ENCODE data around the gene CALHM5. TPM values are rescaled to one million over a fixed set of nuclear protein-coding genes. Genes with fewer than 3 reads are reported as not detected.

Gene CALHM5
- total RNA-seq, 4 donors from 2014 or later: 1.8 to 2.9 (median 2.4) TPM

DNA sequence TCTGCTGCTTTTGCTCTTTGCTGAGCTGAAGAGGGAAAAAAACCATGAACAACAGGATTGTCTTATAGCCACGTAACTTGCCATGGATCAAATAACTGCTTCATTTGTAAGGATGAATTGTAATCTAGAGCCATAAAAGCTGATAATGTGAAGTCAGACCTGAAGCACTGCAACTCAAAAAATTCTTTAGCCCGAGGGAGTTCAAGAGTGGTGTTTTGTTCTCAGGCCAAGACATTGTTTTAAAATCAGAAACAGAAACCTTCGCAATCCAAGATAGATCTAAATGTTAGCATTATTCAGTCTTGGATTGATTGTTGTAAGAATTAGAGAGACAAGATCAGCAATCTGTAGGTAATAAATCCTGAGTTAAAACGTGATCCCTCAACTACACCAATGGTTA is 34.2 kb downstream of the CALHM5 start, which contains the start of gene TRAPPC3L:
Gene TRAPPC3L (minus strand): TSS at position 34 of the 400 bp plus-strand sequence. CDS start 170 bp downstream, outside the sequence.
- no peak for TF ChIP-seq POLR2A (IDR thresholded peaks at IDR 0.05)
- TF ChIP-seq, protein P1, sequence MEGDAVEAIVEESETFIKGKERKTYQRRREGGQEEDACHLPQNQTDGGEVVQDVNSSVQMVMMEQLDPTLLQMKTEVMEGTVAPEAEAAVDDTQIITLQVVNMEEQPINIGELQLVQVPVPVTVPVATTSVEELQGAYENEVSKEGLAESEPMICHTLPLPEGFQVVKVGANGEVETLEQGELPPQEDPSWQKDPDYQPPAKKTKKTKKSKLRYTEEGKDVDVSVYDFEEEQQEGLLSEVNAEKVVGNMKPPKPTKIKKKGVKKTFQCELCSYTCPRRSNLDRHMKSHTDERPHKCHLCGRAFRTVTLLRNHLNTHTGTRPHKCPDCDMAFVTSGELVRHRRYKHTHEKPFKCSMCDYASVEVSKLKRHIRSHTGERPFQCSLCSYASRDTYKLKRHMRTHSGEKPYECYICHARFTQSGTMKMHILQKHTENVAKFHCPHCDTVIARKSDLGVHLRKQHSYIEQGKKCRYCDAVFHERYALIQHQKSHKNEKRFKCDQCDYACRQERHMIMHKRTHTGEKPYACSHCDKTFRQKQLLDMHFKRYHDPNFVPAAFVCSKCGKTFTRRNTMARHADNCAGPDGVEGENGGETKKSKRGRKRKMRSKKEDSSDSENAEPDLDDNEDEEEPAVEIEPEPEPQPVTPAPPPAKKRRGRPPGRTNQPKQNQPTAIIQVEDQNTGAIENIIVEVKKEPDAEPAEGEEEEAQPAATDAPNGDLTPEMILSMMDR (IDR thresholded peaks at IDR 0.05): no peak
- no peaks in the 10 kb centered on the region for H3K9me3 ChIP-seq
- H3K4me1 ChIP-seq: no peaks in the 10 kb centered on the region
- H3K36me3 ChIP-seq: no peaks in the 10 kb centered on the region
- H3K27me3 ChIP-seq: no peaks in the 10 kb centered on the region
- DNase-seq: no peak
- intact Hi-C loops (cut with DNase I; ENCODE audit: low total_unique reads): no loop called here
- H3K27ac ChIP-seq: no peak within 1 kb of the TSS
- H3K4me3 ChIP-seq: no peak within 1 kb of the TSS

DNA sequence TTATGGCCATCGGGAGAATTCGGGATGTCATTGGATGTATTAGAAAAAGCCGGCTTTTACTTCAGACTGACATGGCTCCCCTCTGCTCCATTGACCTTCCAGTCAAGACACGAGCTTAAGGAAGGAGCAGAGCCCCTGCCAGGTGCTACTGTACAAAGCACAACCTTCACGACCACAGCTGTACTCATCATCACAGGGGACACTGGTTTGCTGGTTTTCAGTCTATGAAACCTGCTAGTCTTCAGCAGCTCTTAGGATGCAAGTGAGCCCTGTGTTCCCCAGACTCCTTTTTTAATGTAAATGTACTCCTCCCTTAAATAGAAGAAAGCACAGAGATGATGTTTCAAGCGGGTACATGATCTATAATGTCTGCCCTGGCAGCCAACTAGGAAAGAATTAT is 35.9 kb downstream of the CALHM5 start:
- H3K27ac ChIP-seq: no peak overlapping the region
- no peaks in the 10 kb centered on the region for H3K9me3 ChIP-seq
- H3K36me3 ChIP-seq: no peaks in the 10 kb centered on the region
- TF ChIP-seq POLR2A (IDR thresholded peaks at IDR 0.05): no peak
- TF ChIP-seq, protein P1 (IDR thresholded peaks at IDR 0.05): no peak
- H3K27me3 ChIP-seq: no peaks in the 10 kb centered on the region
- H3K4me3 ChIP-seq: no peak overlapping the region
- intact Hi-C loops (cut with DNase I; ENCODE audit: low total_unique reads): no loop called here
- H3K4me1 ChIP-seq: no peaks in the 10 kb centered on the region
- DNase-seq: no peak

DNA sequence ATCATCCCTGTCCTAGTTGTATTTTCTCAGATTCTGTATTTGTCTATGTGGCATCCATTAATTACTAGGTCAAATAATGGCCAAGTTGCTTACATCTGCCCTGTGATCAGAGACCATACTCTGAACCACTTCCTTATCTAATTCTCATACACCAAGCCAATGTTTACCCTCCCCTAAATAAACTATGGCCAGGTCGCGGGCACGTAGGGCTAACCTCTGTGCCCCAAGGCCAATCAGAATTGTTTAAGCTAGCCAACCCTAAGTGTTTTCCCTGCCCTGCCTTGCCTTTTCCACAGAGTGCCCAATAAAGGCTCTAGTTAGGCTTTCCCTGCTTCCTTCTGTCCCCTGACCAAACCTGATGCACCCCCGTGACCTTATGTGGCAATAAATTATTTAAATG is 39.4 kb downstream of the CALHM5 start:
- H3K36me3 ChIP-seq: no peaks in the 10 kb centered on the region
- H3K27ac ChIP-seq: no peak overlapping the region
- TF ChIP-seq POLR2A (IDR thresholded peaks at IDR 0.05): no peak
- TF ChIP-seq, protein P1 (IDR thresholded peaks at IDR 0.05): no peak
- H3K4me3 ChIP-seq: no peak overlapping the region
- intact Hi-C loops (cut with DNase I; ENCODE audit: low total_unique reads): no loop called here
- no peaks in the 10 kb centered on the region for H3K9me3 ChIP-seq
- no peaks in the 10 kb centered on the region for H3K27me3 ChIP-seq
- no peak for DNase-seq
- no peaks in the 10 kb centered on the region for H3K4me1 ChIP-seq

DNA sequence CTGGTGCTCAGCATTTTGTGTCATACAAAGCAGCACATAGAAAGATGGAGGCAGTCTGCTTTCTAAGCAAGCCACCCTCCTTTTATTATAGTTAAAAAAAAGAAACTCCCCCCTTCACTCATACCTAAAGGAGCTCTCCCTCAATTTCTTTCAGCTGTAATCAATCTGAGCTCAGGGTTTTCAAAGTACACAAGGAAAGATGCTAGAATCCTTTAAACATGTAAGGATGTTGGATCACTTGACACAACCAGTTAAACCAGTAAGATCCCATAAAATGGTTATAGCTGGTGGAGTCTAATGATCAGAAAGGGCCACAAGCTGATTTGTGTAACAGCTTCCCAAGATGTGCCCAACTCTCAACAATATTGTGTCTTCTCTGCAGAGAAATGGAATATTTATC is 42.0 kb downstream of the CALHM5 start, which contains the start of gene CALHM4:
Gene CALHM4 (plus strand): TSS at position 301 of the 400 bp plus-strand sequence. CDS start 43 bp downstream, at position 344.
- Histone ChIP-seq H3K4me3 (no peak within 1 kb of the TSS), H3K27me3 (no peaks in the 10 kb centered on the region), H3K4me1 (no peaks in the 10 kb centered on the region), H3K27ac (no peak within 1 kb of the TSS), H3K9me3 (no peaks in the 10 kb centered on the region), H3K36me3 (no peaks in the 10 kb centered on the region)
- no peak for DNase-seq
- intact Hi-C loops (cut with DNase I; ENCODE audit: low total_unique reads): no loop called here
- TF ChIP-seq POLR2A (IDR thresholded peaks at IDR 0.05): no peak
- TF ChIP-seq, protein P1 (IDR thresholded peaks at IDR 0.05): no peak

DNA sequence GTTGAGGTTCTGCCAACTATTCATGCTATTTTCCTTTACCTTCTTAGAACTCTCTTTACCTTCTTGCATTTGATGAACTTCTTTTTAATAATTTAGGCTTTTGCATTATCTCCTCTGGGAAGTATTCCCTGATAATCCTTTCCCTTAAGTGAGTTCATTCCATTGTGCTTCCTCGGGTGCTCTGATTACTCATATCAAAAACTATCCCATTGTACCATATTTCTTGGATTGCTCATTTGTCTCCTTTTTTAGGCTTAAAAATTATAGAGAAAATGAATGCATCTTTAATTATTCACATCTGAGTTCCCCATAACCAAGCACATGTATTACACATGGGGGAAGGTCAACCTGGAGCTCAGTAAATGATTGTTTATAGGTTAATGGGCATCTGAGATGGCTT is 44.6 kb downstream of the CALHM5 start:
- Histone ChIP-seq H3K27me3 (no peaks in the 10 kb centered on the region), H3K9me3 (no peaks in the 10 kb centered on the region), H3K4me1 (no peaks in the 10 kb centered on the region), H3K4me3 (no peak overlapping the region), H3K27ac (no peak overlapping the region), H3K36me3 (no peaks in the 10 kb centered on the region)
- DNase-seq: no peak
- TF ChIP-seq, protein P1 (IDR thresholded peaks at IDR 0.05): no peak
- TF ChIP-seq POLR2A (IDR thresholded peaks at IDR 0.05): no peak
- intact Hi-C loops (cut with DNase I; ENCODE audit: low total_unique reads): no loop called here
